Measurements from ENCODE around the gene SNCAIP.
"Not testable (repeated sequence)": the region's sequence is repeated elsewhere in the genome, so short reads cannot be mapped to it uniquely, and the experiment has no call there.

Gene SNCAIP

GRCh38 chr5:122362361-122362760 is 50.3 kb downstream of the SNCAIP start:
- no peak for DNase-seq

GRCh38 chr5:122363623-122364022 is 51.6 kb downstream of the SNCAIP start:
- no peak for DNase-seq

GRCh38 chr5:122366501-122366900 is 54.5 kb downstream of the SNCAIP start:
- no peak for DNase-seq

GRCh38 chr5:122367456-122367855 is 55.4 kb downstream of the SNCAIP start:
- no peak for DNase-seq

- no peak for DNase-seq
These were observed 56.6 kb downstream of the SNCAIP start for GRCh38 chr5:122368510-122369251.

- no peak for DNase-seq
These were observed 57.3 kb downstream of the SNCAIP start for GRCh38 chr5:122369253-122369815.

GRCh38 chr5:122371511-122372151 is 59.6 kb downstream of the SNCAIP start:
- DNase-seq, result no peak

GRCh38 chr5:122374110-122374509 is 62.1 kb downstream of the SNCAIP start:
- DNase-seq, result no peak

- no peak for DNase-seq
These were observed 63.8 kb downstream of the SNCAIP start for GRCh38 chr5:122375801-122376200.

- no peak for DNase-seq
These were observed 64.2 kb downstream of the SNCAIP start for GRCh38 chr5:122376250-122376649.

- DNase-seq, result no peak
These were observed 65.0 kb downstream of the SNCAIP start for GRCh38 chr5:122377026-122377425.

GRCh38 chr5:122382938-122383337 is 70.9 kb downstream of the SNCAIP start:
- not testable (repeated sequence) for DNase-seq

- DNase-seq, result no peak
These were observed 72.8 kb downstream of the SNCAIP start for GRCh38 chr5:122384739-122385235.

- DNase-seq, result no peak
These were observed 73.2 kb downstream of the SNCAIP start for GRCh38 chr5:122385286-122385685.

GRCh38 chr5:122385808-122386207 is 73.8 kb downstream of the SNCAIP start:
- no peak for DNase-seq

- DNase-seq, result no peak
These were observed 78.1 kb downstream of the SNCAIP start for GRCh38 chr5:122390154-122390553.

- DNase-seq, result no peak
These were observed 78.7 kb downstream of the SNCAIP start for GRCh38 chr5:122390694-122391093.

- DNase-seq, result no peak
These were observed 79.6 kb downstream of the SNCAIP start for GRCh38 chr5:122391621-122392020.

- no peak for DNase-seq
These were observed 80.2 kb downstream of the SNCAIP start for GRCh38 chr5:122392224-122392623.

GRCh38 chr5:122392824-122393223 is 80.8 kb downstream of the SNCAIP start:
- no peak for DNase-seq

- no peak for DNase-seq
These were observed 82.4 kb downstream of the SNCAIP start for GRCh38 chr5:122394284-122394930.

GRCh38 chr5:122398016-122398415 is 86.0 kb downstream of the SNCAIP start:
- no peak for DNase-seq

GRCh38 chr5:122400341-122400740 is 88.3 kb downstream of the SNCAIP start:
- DNase-seq, result no peak

GRCh38 chr5:122400938-122401337 is 88.9 kb downstream of the SNCAIP start:
- no peak for DNase-seq

All from CD4-positive, alpha-beta T cell treated with Interleukin-6 for 4 hours (primary cell).